ENCODE measurements around the gene SLC29A2. TPM values are rescaled to one million over a fixed set of nuclear protein-coding genes. Genes with fewer than 3 reads are reported as not detected.

SLC29A2 gene
- total and polyA plus RNA-seq, 2 donors (not counting 1 experiment from before 2014, with no cell fraction given) = 16.2 to 18.5 TPM

DNA sequence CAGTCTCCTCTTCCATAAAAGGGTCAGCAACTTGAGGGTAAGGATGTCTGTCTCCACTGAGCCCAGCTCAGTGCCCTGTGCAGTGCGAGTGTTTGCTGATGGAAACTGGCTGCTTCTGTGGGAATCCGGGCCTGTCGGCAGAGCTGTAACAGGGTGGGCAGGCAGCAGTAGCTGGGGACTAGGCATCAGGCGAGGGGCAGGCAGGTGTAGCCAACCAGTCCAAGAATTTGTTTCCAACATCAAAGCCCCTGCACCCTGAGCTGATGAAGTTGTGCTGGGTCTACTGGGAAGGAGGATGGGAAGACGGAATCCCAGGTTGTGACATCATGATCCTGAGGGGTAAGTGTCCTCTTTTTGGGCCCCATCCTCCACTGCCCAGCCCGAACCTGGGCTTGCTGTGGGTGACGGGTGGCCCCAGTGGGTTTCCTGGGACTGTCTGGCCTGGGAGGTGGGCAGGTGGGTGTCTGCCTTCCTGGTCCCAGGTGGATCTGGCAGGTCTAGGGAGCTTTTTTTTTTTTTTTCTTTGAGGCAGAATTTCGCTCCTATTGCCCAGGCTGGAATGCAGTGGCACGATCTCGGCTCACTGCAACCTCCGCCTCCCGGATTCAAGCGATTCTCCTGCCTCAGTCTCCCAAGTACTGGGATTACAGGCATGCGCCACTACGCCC lies 11.0 kb downstream of the SLC29A2 start:
- H2AFZ ChIP-seq (ENCODE audit: insufficient read depth, low read depth, low read length, poor library complexity, severe bottlenecking) = no peak overlapping the region
- H3K36me3 ChIP-seq (replicated peaks in 1 of 2; ENCODE audit: control extremely low read depth in 1 of 2, control insufficient read depth in 1 of 2, extremely low read depth in 1 of 2, insufficient read depth in 2 of 2, low read length in 1 of 2) = no peaks in the 10 kb centered on the region
- no peak overlapping the region for H3K4me2 ChIP-seq (replicated peaks; ENCODE audit: low read depth, low read length, poor library complexity, severe bottlenecking)
- Mint-ChIP-seq H3K9me3 (ENCODE audit: insufficient read depth) (no peaks in the 10 kb centered on the region), H3K4me1 (no peaks in the 10 kb centered on the region), H3K4me3 (no peak overlapping the region), H3K27me3 (no peaks in the 10 kb centered on the region), H3K27ac (no peak overlapping the region)
- TF ChIP-seq EZH2 (IDR thresholded peaks at IDR 0.05; ENCODE audit: borderline replicate concordance, insufficient read depth, low read depth, low read length, poor library complexity, severe bottlenecking) = no peak
- TF ChIP-seq CTCF (IDR thresholded peaks at IDR 0.05) = no peak
- no peaks in the 10 kb centered on the region for H3K79me2 ChIP-seq (ENCODE audit: control insufficient read depth, insufficient read depth, low read length)
- no peaks in the 10 kb centered on the region for H4K20me1 ChIP-seq (ENCODE audit: control insufficient read depth, insufficient read depth, low read length, poor library complexity, severe bottlenecking)
- intact Hi-C loops (cut with micrococcal nuclease) = no loop called here
- ChIA-PET CTCF (interaction anchor here (0.5 to 0.9 kb wide), 2 partner anchors 19 to 26 kb away, joined by 3 read pairs; no protein-coding TSS in a partner anchor), POLR2A (interaction anchor here (0.7 kb wide), 1 partner anchor 1346 kb away, joined by 7 read pairs; no protein-coding TSS in a partner anchor)
- no peak overlapping the region for H3K9ac ChIP-seq (ENCODE audit: low read length)
- H3K4me1 ChIP-seq (ENCODE audit: control insufficient read depth in 2 of 2, insufficient read depth in 2 of 2, low read length in 2 of 2) = no peaks in the 10 kb centered on the region
- ATAC-seq (ENCODE audit: low read depth) (no peak), DNase-seq (no peak)
- WGBS (ENCODE audit: insufficient coverage) = 94% methylated on average over 8 of the region's 15 CpGs
- no peaks in the 10 kb centered on the region for H3K27me3 ChIP-seq (replicated peaks in 1 of 4; ENCODE audit: control extremely low read depth in 1 of 4, control insufficient read depth in 3 of 4, insufficient read depth in 4 of 4, low read length in 3 of 4)
- H3K27ac ChIP-seq (ENCODE audit: low read length in 2 of 2) = no peak overlapping the region
- no peaks in the 10 kb centered on the region for H3K9me3 ChIP-seq (ENCODE audit: control extremely low read depth in 1 of 3, control insufficient read depth in 2 of 3, insufficient read depth in 1 of 3, low read length in 2 of 3)
- H3K4me3 ChIP-seq (ENCODE audit: control extremely low read depth in 1 of 5, extremely low read depth in 1 of 5, insufficient read depth in 1 of 5, low read depth in 2 of 5, low read length in 4 of 5) = no peak overlapping the region

GRCh38 chr11:66359662-66360087 lies 11.9 kb downstream of the SLC29A2 start:
- no peaks in the 10 kb centered on the region for H3K27me3 Mint-ChIP-seq
- no peaks in the 10 kb centered on the region for H3K36me3 ChIP-seq (replicated peaks in 1 of 2; ENCODE audit: control extremely low read depth in 1 of 2, control insufficient read depth in 1 of 2, extremely low read depth in 1 of 2, insufficient read depth in 2 of 2, low read length in 1 of 2)
- no peaks in the 10 kb centered on the region for H3K9me3 ChIP-seq (ENCODE audit: control extremely low read depth in 1 of 3, control insufficient read depth in 2 of 3, insufficient read depth in 1 of 3, low read length in 2 of 3)
- no peaks in the 10 kb centered on the region for H3K4me1 ChIP-seq (ENCODE audit: control insufficient read depth in 2 of 2, insufficient read depth in 2 of 2, low read length in 2 of 2)
- H3K27ac Mint-ChIP-seq = no peak overlapping the region
- no peaks in the 10 kb centered on the region for H4K20me1 ChIP-seq (ENCODE audit: control insufficient read depth, insufficient read depth, low read length, poor library complexity, severe bottlenecking)
- ChIA-PET CTCF (no interaction called here), POLR2A (interaction anchor here (0.5 to 0.7 kb wide), 2 partner anchors 71 to 1345 kb away, joined by 7 read pairs; no protein-coding TSS in a partner anchor)
- no peaks in the 10 kb centered on the region for H3K79me2 ChIP-seq (ENCODE audit: control insufficient read depth, insufficient read depth, low read length)
- TF ChIP-seq CTCF (IDR thresholded peaks at IDR 0.05) (no peak), EZH2 (IDR thresholded peaks at IDR 0.05; ENCODE audit: borderline replicate concordance, insufficient read depth, low read depth, low read length, poor library complexity, severe bottlenecking) (no peak)
- no peaks in the 10 kb centered on the region for H3K27me3 ChIP-seq (replicated peaks in 1 of 4; ENCODE audit: control extremely low read depth in 1 of 4, control insufficient read depth in 3 of 4, insufficient read depth in 4 of 4, low read length in 3 of 4)
- no peak overlapping the region for H3K4me2 ChIP-seq (replicated peaks; ENCODE audit: low read depth, low read length, poor library complexity, severe bottlenecking)
- no peak overlapping the region for H2AFZ ChIP-seq (ENCODE audit: insufficient read depth, low read depth, low read length, poor library complexity, severe bottlenecking)
- WGBS (ENCODE audit: insufficient coverage) = 81% methylated on average over 2 of the region's 3 CpGs
- DNase-seq = no peak
- no peaks in the 10 kb centered on the region for H3K4me1 Mint-ChIP-seq
- intact Hi-C loops (cut with micrococcal nuclease) = no loop called here
- no peak overlapping the region for H3K9ac ChIP-seq (ENCODE audit: low read length)
- H3K27ac ChIP-seq (ENCODE audit: low read length in 2 of 2) = no peak overlapping the region
- no peak for ATAC-seq (ENCODE audit: low read depth)
- H3K9me3 Mint-ChIP-seq (ENCODE audit: insufficient read depth) = no peaks in the 10 kb centered on the region
- no peak overlapping the region for H3K4me3 ChIP-seq (ENCODE audit: control extremely low read depth in 1 of 5, extremely low read depth in 1 of 5, insufficient read depth in 1 of 5, low read depth in 2 of 5, low read length in 4 of 5)
- no peak overlapping the region for H3K4me3 Mint-ChIP-seq

All from B cell (primary cell).